SU-DHL-6 (cell line): ENCODE data around the gene BNC2.

Experiments used
- H2AFZ ChIP-seq: fragments of 200-600 bp; sonication (generic); 2 replicates; pipeline ENCODE4 v1.6.1; 2014; ENCODE audit warnings: low read depth, mild to moderate bottlenecking, moderate library complexity, mixed read lengths, antibody characterized with exemption, low read length; ENCODE audit not compliant: severe bottlenecking
- H3F3A ChIP-seq: fragments of 200-600 bp; shearing (Covaris generic); 2 replicates; pipeline ENCODE4 v1.6.0; 2016; ENCODE audit warnings: antibody characterized with exemption, mild to moderate bottlenecking; ENCODE audit not compliant: insufficient read depth
- H3K27ac ChIP-seq: fragments of 200-600 bp; sonication (generic); 2 replicates; pipeline ENCODE4 v1.5.1; 2016; ENCODE audit warnings: low read depth, mild to moderate bottlenecking, low read length, moderate library complexity, mixed read lengths
- H3K27me3 ChIP-seq: fragments of 200-600 bp; sonication (generic), shearing (Covaris generic); 2 replicates; pipeline ENCODE4 v1.6.0; 2014; ENCODE audit warnings: mild to moderate bottlenecking, low read length
- H3K36me3 ChIP-seq: fragments of 200-600 bp; sonication (generic); 2 replicates; pipeline ENCODE4 v1.6.1; 2014; ENCODE audit warnings: mild to moderate bottlenecking, low read length, mixed read lengths
- H3K4me2 ChIP-seq: fragments of 300-600, 200-600 bp; shearing (Covaris generic), sonication (generic); 2 replicates; pipeline ENCODE4 v1.6.0; 2014; ENCODE audit warnings: low read length, low read depth, mild to moderate bottlenecking; ENCODE audit not compliant: poor library complexity, severe bottlenecking
- H3K4me3 ChIP-seq: fragments of 200-600 bp; sonication (generic); 2 replicates; pipeline ENCODE4 v1.5.1; 2014; ENCODE audit warnings: antibody characterized with exemption, low read length, mild to moderate bottlenecking, mixed read lengths; ENCODE audit not compliant: insufficient read depth, poor library complexity, severe bottlenecking
- H3K79me2 ChIP-seq: fragments of 200-600 bp; sonication (generic); 2 replicates; pipeline ENCODE4 v1.6.1; 2014; ENCODE audit warnings: mild to moderate bottlenecking, low read length, moderate library complexity; ENCODE audit not compliant: insufficient read depth
- H3K9ac ChIP-seq: fragments of 200-600 bp; sonication (generic); 2 replicates; pipeline ENCODE4 v1.7.0; 2014; ENCODE audit warnings: mild to moderate bottlenecking, low read length
- H3K9me2 ChIP-seq: fragments of 200-600 bp; sonication (generic); replicated peaks from 2 replicates; pipeline ENCODE4 v1.6.1; 2014; ENCODE audit warnings: low read length; ENCODE audit not compliant: insufficient read depth
- H3K9me3 ChIP-seq: fragments of 200-600 bp; sonication (generic); 2 replicates; pipeline ENCODE4 v1.6.1; 2014; ENCODE audit warnings: low read length, mixed read lengths; ENCODE audit not compliant: insufficient read depth
- H4K20me1 ChIP-seq: fragments of 200-600 bp; sonication (generic); 2 replicates; pipeline ENCODE4 v1.6.1; 2014; ENCODE audit warnings: low read depth, mild to moderate bottlenecking, antibody characterized with exemption, low read length, moderate library complexity, mixed read lengths
- EZH2phosphoT487 ChIP-seq: fragments of 200-600 bp; sonication (generic), shearing (Covaris generic); conservative IDR thresholded peaks from 2 replicates; pipeline ENCODE4 v1.6.1; 2018; ENCODE audit warnings: mild to moderate bottlenecking, antibody characterized with exemption, low read length, moderate library complexity, mixed read lengths
- TF ChIP-seq, protein P1 (sequence below): fragments of 200-600 bp; sonication (generic); IDR thresholded peaks from one replicate; pipeline ENCODE4 v1.5.1; 2017; ENCODE audit warnings: antibody characterized with exemption, mild to moderate bottlenecking, low read length, moderate library complexity; ENCODE audit not compliant: insufficient read depth, poor library complexity, severe bottlenecking

BNC2 gene

DNA sequence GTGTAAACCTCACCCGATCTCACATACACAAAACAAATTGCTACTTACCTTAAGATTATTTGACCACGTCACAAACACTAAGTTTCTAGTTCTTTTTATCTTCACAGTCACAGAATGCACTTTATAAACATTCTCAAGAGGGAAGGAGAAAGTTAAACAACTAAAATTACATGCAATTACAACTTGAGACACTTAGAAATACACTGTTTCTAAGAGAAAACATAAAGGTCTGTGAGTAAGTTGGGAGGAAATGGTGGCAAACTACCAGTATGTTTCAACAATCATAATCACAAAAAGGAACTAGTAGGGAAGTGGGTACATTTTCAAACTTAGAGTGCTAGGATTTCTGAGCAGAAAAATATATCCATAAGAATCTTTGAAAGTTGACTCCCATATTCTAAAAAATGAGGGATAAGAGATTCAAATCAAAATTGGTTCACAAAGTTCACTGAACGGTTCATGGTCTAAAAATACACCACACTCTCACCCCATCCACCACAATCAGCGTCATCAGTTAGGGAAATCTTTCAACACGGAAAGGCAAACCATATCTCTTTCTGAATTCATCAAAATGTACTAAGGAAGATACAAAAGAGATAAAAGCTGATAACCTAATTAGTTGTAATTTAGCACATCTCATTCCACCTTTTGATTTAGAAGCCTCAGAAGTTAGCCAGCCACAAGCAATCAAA is 182.6 kb downstream of the BNC2 start:
- Histone ChIP-seq H2AFZ (no peak overlapping the region), H3K27ac (no peak overlapping the region), H3K9ac (no peak overlapping the region), H3K36me3 (no peaks in the 10 kb centered on the region), H4K20me1 (no peaks in the 10 kb centered on the region), H3K4me3 (no peak overlapping the region), H3K9me2 (no peaks in the 10 kb centered on the region), H3K4me2 (no peak overlapping the region), H3K79me2 (no peaks in the 10 kb centered on the region), H3K27me3 (no peaks in the 10 kb centered on the region), H3F3A (no peaks in the 10 kb centered on the region), H3K9me3 (no peaks in the 10 kb centered on the region)
- TF ChIP-seq, protein P1, sequence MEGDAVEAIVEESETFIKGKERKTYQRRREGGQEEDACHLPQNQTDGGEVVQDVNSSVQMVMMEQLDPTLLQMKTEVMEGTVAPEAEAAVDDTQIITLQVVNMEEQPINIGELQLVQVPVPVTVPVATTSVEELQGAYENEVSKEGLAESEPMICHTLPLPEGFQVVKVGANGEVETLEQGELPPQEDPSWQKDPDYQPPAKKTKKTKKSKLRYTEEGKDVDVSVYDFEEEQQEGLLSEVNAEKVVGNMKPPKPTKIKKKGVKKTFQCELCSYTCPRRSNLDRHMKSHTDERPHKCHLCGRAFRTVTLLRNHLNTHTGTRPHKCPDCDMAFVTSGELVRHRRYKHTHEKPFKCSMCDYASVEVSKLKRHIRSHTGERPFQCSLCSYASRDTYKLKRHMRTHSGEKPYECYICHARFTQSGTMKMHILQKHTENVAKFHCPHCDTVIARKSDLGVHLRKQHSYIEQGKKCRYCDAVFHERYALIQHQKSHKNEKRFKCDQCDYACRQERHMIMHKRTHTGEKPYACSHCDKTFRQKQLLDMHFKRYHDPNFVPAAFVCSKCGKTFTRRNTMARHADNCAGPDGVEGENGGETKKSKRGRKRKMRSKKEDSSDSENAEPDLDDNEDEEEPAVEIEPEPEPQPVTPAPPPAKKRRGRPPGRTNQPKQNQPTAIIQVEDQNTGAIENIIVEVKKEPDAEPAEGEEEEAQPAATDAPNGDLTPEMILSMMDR: no peak
- no peak for TF ChIP-seq EZH2phosphoT487

DNA sequence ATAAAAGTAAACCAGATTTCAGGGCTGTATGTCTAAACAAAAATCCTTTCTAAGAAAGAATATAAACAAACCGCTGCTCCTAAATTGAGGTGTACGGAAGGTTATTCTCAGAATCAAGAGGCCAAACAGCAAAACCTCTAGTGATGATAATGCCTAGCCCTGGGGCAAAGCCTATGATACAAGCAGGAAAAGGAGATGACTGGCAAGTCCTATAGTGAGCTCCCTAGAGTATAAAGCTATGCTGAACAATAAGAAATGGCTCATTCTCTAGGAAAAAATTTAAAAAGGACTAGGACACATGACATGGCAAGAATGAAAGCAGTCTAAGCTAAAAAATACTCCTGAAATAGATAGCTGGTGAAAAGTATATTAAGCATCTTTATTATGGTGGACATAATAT is 187.1 kb downstream of the BNC2 start:
- Histone ChIP-seq H3K4me3 (no peak overlapping the region), H3K79me2 (no peaks in the 10 kb centered on the region), H3K27me3 (no peaks in the 10 kb centered on the region), H3K27ac (no peak overlapping the region), H3F3A (no peaks in the 10 kb centered on the region), H3K4me2 (no peak overlapping the region), H3K9me3 (no peaks in the 10 kb centered on the region), H3K36me3 (no peaks in the 10 kb centered on the region), H4K20me1 (no peaks in the 10 kb centered on the region), H3K9me2 (no peaks in the 10 kb centered on the region), H3K9ac (no peak overlapping the region), H2AFZ (no peak overlapping the region)
- TF ChIP-seq, protein P1: no peak
- no peak for TF ChIP-seq EZH2phosphoT487

DNA sequence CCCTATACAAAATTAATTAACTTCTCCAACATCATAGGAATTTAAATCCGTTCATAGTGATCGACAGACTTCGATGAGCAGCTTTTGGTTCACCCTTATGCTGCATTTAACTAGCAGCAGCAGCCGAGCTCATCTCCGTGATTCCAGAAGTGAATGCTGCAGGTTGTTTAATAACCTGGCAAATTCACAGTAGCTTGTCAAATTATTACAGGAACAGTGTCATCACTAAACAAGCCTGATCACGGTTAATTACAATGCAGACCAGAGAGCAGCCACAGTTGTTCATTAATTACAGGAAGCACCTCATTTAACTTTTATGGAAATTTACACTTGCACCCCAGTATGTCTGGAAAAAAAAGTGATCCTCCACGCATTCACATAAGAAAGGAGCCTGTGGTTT is 188.2 kb downstream of the BNC2 start:
- no peaks in the 10 kb centered on the region for H3F3A ChIP-seq
- H3K27me3 ChIP-seq: no peaks in the 10 kb centered on the region
- no peaks in the 10 kb centered on the region for H3K79me2 ChIP-seq

More for the DNA sequence above, 188.2 kb downstream of the BNC2 start:
- Histone ChIP-seq H3K27ac (no peak overlapping the region), H3K9me3 (no peaks in the 10 kb centered on the region), H3K4me2 (no peak overlapping the region), H3K9ac (no peak overlapping the region), H3K4me3 (no peak overlapping the region), H3K9me2 (no peaks in the 10 kb centered on the region), H4K20me1 (no peaks in the 10 kb centered on the region), H2AFZ (no peak overlapping the region), H3K36me3 (no peaks in the 10 kb centered on the region)
- no peak for TF ChIP-seq EZH2phosphoT487
- TF ChIP-seq, protein P1: no peak
